Measurements from ENCODE around the gene BMERB1.

- TF ChIP-seq POLR2A (IDR thresholded peaks at IDR 0.05), result no peak
- no peak for TF ChIP-seq CTCF (IDR thresholded peaks at IDR 0.05)
Measured at GRCh38 chr16:15607700-15608396, 173.5 kb downstream of the BMERB1 start.
